Occipital lobe (tissue), 2 donors: Measurements from ENCODE around the gene APELA. TPM values are rescaled to one million over a fixed set of nuclear protein-coding genes. Genes with fewer than 3 reads are reported as not detected.
"Not testable (repeated sequence)": the region's sequence is repeated elsewhere in the genome, so short reads cannot be mapped to it uniquely, and the experiment has no call there.

ENCODE experiments used
- DNase-seq: peaks from one replicate; lab custom pipeline; 2025; lab: John Stamatoyannopoulos, UW
- total RNA-seq: library from RNA; depleted of rRNA; stranded (reverse); fragments of >200 nt; gene quantifications from one replicate; pipeline ENCODE4 v1.2.3, GENCODE V29; 2014

Gene APELA, protein sequence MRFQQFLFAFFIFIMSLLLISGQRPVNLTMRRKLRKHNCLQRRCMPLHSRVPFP
- total RNA-seq = not detected

DNA sequence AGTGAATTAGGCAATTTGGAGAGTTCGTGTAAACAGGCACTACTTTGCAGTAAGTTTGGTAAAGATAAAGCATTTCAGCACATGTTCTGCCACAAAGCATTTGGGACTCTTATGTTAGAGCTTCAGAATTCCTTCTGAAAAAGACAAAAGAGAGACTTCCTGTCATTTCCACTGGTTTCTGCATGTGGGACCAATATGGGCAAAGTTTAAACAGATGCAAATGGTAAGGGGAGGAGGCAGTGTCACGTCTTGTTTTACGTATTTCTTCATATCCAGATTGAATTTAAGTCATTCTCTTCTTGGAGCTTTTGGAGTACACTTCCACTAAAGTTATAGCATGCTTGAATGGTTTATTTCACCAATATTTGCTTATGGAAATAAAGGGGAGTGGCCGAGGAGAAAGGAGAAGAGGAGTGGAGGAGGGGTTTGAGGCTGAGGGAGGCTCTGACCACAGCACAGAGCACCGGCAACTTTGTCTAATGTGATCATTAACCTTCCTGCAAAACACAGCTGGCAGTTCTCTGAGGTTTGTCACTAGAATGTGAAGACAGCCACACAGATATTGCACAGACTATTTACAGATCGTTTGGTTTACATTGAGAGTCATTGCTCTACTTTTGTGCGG lies at the start of gene APELA:
Gene APELA, plus strand, starts transcription at position 479 of the 625 bp plus-strand sequence. CDS start 154 bp downstream, outside the sequence.
- no peak for DNase-seq

DNA sequence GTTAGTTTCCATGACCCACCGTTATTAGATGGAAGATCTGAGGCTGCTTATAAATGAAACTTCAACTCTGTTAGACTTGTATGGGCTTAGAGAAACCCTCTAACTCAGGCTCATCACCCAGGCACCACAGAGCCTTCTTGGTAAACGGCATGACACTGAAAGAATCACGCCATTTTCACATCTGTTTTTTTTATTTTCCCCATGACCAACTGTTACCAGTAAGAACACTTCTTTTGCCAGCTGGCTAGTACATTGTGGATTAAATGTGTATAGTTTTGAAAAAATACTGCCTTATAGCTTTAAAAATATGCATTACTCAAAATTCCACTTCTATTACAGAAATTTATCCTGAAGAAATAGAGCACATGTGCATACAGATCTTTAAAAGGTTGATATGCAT lies 48.0 kb upstream of the APELA start:
- DNase-seq = no peak

DNA sequence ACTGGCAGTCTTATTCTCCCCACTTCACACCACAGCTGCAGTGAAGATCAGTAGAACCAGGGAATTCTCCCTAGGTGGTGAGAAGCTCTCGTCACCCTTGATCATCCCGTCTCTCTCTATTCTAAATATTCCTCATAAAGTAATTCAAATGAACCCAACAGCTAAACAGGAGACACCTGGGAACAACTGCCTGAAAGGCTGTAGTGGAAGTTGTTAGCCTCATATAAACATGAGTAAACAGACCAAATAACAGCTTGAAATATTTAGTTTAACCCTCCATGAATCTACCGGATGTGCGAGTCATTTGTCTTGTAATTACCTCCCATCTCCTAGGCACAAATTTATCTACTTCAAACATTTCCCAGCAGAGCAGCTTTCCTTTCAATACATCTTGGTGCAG lies 30.4 kb upstream of the APELA start:
- no peak for DNase-seq

DNA sequence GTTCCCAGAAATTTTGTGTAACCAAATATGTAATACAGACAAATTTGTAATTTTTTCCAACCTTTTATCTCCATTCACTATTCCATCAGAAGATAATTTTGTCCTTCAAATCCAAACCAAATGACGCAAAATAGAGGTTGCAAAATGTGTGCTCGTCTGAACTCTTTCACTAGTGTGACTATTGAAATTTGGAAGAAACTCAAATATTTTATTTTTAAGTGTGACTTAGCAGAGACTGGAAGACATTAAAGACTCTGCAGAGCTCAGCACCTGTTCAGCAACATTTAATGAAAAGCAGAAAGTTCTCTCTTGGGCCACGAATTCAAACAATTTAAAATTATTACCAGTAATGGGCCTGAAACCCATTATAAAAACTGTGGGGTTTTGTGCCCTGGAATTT lies 30.0 kb upstream of the APELA start:
- no peak for DNase-seq

DNA sequence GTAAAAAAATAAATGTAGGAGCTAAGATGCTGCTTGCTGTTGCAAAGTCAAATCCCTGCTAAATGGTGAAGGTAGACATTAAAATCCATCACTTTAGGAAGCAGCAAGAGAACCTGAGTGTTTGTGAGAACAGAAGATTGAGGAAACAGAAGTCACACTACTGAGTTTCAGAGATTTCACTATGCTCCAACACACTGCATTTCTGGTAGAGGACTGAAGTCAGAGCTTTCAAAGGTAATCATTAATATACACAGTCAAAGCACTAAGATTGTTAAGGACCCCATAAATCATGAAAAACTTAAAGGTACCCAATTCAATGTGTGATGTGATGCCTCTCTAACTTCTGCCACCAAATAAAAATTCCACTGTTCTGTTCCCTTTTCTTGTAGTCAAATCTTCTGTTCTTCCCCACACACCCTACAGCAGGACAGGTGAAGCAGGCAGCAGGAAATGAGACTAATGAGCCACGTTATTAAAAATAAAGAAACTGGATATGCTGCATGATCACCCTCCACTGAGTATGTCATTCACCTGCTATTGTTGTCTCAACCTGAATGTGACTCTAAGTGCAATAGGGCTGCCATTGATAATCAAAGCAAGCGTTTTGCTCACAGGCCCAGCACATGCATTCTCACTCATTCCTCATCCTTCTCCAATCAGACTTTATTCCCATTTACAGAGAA lies 28.9 kb upstream of the APELA start:
- no peak for DNase-seq

DNA sequence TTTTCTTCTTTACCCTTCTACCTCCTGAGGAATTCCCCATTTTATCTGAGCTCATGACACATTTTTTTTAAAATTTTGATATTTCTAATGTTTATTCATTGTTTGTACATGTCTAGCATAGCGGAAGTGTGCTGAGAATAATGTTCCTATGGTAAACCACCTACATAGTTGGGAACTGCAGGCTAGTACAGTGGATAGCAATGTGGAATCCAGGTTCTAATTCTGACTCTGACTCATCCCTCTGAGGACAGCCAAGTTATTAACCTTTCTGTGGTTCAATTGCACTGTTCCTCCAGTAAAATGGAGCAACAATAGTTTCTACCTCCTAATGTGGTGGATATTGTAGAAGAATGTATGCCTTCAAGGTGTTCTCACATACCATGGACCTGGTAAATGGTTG lies 20.6 kb upstream of the APELA start:
- DNase-seq = no peak

DNA sequence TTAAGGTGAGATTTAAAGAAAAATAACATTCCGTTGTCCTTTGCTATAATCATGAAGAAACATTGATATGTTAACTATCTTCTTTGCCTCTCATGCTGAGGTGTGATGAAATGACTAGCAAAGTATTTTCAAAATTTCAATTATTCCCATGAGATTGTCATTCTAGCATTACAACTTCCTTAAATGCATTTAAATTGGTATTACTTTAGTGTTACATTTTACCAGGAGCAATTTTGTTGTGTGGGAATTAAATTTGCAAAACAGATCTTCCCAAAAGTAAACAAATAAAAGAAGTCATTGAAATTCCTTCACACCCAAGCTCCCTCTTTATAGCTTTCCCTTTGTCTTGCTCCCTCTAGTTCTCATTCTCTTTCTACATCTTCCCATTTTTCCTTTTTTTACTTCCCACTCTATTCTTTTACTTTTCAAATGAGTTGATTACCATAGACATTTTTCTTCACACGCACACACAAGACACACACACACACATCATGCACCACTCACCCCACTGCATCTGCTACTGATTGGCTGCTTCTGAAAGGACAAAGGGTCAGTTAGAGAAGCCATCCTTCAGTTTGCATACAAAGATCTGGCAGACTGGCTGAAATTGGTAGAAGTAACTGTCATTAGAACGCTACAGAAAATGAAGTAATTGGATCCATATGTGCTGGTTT lies 10.0 kb upstream of the APELA start:
- no peak for DNase-seq

DNA sequence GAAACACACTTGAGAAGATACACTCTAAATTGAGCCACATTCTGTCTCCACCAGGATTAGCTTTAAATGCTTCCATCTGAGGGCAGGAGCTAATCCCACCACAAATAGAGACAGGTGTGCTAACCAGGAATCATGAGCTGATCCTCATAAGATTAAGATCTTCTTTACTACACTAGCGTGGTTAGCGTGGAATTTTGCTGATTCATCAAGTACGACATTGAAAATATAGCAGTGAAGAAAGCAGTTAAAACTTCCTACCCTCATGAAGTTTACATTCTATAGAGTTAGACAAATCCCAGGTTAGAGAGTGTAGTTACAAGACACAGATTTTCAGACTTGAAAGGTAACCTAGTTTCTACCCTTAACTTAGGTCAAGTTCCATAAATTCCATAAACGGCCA lies 5.3 kb upstream of the APELA start:
- no peak for DNase-seq

DNA sequence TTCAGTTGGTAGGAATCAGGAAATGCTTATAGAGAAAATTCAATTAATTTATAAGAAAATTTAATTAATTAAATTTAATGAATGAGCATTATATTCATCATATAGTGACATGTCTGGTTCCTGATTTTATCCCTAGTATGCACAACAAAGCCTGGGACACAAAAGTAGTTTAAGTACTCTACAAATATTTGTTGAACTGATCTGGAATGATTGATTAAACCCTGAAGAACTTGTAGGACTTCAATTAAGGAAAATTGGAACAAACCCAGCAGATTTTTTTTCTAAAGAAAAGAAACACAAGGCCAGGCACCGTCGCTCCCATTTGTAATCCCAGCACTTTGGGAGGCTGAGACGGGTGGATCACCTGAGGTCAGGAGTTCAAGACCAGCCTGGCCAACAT lies 4.5 kb upstream of the APELA start:
- DNase-seq = no peak

DNA sequence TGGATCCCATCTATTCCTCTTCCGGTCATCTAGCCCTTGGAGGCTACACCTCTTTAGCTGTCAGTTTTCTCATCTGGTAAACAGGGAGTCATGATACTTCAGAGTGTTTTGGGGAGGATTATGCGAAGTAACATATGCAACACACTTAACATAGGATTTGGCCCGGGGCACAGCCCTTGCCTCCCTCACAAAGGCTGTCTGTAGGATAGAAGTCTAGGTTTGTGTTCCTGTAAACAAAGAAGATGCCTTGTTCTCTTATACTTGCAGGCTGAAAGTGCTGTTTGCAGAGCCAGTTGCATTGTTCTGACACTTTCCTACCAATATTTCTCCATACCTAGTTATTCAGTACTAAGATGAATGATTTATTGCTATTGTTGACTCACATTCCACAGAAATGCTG lies 2.2 kb upstream of the APELA start:
- DNase-seq = no peak

DNA sequence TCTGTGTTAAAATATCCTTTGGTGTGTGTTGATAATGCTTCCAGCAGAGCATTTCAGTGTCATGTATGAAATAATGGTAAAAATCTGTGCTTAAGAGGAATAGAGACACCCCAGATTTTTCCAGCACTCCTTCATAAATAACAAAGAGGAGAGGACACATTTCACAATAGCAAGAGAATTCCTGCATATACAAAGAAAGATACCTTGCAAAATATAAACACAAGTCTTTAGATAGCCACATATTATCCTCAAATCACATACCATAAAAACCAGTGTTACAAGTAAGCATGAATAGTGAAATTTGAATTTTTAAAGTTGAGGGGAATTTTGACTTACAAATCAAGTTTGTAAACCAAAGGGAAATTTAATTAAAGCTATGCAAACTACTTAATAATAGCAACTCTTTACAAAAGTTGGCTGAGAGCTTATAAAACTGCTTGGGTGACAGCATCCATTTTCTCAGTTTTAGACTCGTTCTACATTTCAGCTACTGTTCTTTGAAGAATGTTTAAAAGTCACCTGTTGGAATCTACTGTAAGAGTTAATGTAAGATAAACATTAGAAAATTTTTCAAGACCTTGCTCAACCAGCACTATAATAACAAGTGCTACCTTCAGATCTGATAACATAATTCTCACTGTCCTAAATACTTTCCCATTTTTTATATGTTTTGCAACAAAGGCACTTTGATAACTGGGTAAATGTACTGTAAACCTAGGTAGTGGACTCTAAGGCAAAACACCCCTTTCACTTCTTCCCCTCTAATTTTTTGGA lies 3.7 kb downstream of the APELA start:
- no peak for DNase-seq

DNA sequence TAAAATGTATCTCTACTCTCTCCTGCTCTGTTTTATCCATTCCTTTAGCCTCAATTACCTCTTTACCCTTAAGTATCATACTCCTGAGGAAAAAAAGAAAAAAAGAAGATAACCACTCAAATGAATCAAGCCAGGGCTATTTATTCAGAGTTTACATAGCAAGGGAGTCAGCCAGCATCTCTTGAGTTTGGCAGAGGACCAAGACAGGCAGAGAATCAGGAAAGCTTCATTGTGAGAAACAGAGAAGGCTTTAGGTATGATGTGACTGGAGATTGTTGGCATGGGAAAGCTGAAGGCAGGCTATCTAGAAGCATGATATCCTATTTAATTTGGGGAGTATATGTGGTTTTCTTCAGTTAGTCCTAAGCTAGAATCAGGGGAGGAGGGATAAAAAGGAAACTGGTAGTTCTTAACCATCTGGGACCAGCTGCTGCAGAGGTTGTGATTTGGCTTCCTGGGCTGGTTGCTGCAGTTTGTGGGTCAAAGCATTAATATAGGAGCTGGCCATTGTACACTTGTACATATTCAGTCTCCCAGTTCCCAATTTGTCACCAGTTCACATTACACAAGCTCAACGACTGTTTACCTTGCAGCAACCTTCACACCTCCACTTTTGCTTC lies 11.2 kb downstream of the APELA start:
- no peak for DNase-seq

DNA sequence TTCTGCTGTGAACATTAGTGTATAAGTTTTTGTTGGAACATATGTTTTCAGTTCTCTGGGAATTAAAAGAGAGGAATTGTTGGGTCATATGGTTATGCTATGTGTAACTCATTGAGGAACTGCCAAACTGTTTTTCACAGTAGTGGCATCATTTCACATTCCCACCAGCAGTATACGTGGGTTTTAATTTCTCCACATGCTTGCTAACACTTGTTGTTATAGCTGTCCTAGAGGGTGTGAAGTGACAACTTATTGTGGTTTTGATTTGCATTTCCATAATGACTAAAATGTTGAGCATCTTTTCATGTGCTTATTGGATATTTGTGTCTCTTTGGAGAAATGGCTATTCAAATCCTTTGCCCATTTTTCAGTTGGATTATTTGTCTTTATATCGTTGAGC lies 13.7 kb downstream of the APELA start:
- DNase-seq = no peak

DNA sequence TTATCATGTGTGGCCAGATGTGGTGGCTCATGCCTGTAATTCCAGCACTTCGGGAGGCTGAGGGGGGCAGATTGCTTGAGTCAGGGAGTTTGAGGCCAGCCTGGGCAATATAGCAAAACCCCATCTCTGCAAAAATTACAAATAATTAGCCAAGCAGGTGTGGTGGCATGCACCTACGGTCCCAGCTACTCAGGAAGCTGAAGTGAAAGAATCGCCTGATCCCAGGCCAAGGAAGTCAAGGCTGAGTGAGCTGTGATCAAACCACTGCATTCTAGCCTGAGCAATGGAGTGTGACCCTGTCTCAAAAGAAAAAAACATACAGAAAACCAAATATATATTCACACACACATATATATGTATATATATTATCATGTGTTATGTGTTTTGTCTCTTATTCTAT lies 15.0 kb downstream of the APELA start:
- no peak for DNase-seq

DNA sequence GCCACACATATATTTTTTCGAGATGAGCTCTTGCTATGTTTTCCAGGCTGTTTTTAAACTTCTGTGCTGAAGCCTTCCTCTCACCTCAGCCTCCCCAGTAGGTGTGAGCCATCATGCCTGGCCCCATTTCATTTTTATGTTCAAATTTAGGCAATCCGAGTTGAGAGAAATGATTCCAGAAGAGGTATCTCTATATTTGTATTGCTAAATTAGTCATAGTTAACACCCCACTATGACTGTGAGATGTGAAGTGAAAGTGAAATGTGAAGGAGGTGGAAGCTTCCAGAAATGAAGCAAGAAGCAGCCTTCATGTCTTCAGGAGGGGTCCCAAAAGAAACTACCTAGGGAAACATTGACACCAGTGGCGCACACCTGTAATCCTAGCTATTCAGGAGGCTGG lies 17.7 kb downstream of the APELA start:
- no peak for DNase-seq

DNA sequence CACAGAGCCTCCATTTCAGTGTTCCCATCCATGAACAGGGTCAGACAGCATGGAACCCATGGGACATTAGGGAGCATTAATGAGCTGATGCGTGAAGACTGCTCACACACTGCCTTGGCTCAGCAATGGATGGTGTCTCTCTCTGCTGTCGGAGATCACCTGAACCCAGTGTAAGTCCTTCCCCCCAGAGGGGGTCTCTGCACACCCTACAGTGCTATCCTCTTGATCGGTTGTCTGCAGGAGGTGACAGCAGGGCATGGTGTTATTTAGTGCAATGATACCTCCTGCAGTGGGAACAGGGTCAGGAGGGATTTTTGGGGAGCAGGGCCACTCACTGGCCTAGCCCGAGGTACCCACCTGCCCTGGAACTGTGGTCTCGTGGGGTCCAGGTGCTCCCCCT lies 25.6 kb downstream of the APELA start:
- no peak for DNase-seq

DNA sequence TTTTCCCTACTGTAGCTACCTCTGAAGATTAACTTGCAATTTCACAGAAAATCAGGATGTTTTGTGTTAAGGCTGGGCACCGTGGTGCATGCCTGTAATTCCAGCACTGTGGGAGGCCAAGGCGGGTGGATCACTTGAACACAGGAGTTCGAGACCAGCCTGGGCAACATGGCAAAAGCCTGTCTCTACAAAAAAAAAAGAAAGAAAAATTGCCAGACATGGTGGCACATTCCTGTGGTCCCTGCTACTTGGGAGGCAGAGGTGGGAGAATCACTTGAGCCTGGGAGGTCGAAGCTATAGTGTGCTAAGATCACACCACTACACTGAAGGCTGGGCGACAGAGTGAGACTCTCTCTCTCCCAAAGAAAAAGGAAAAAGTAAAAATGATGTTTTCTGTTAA lies 27.4 kb downstream of the APELA start:
- no peak for DNase-seq

DNA sequence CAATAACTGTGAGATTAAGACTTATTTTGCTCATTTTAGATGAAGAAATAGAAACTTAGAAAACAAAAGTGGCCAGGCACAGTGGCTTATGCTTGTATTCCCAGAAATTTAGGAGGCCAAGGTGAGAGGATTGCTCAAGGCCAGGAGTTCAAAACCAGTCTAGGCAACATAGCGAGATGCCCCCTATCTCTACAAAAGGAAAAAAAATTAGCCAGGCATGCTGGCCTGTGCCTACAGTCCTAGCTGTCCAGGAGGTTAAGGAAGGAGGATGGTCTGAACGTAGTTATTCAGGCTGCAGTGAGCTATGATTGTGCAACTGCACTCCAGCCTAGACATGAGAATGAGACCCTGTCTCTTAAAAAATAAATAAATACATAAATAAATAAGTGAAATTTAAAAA lies 28.0 kb downstream of the APELA start:
- DNase-seq = no peak

DNA sequence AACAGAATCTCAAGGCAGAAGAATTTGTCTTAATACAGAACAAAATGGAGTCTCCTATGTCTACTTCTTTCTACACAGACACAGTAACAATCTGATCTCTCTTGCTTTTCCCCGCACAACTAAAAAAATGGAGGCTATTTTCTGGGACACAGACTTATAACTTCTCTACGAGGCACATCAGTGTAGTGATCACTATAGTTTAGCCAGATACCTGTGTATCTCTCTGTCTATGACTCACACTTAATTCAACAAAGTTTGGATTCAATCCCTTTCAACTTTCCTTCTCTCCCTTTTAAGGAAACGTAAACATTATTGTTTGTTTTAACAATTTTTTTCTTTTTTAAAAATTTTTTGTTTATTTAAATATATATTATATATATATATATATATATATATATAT lies 29.4 kb downstream of the APELA start:
- DNase-seq = no peak

DNA sequence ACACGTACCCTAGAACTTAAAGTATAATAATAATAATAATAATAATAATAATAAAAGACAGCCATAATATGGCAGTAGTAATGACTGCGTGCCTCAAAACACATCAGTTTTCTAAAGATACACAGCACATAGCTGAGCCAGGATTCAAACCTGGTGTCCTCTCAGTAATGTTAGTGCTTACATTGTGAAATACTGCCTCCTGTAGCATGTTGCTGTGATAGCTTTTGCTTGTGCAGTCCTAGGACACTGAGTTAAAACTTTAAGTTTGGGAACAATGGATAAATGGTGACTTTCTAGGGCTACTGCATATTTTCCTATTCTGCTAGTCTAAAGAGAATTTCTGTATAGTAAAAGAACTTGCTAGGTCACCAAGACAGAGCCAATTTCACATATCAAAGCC lies 36.5 kb downstream of the APELA start:
- DNase-seq = not testable (repeated sequence)

DNA sequence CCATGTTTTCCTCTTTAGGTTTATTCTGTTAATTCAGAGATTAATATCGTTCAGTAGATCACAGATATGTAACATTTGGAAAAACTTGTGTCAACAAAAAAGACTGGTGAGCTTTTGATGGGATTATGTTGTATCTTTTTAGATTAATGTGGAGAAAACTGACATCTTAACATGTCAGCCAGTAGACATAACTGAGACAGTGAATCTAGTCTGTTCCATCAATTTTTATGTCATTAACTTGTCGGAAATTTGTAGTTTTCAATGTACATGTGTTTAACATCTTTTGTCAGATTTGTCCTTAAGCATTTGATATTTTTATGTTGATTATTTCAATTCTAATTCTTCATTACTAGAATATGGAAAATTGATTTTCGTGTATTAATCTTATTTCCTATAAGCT lies 42.0 kb downstream of the APELA start:
- DNase-seq = no peak
